Measurements from ENCODE around the gene EIF2B4. TPM values are rescaled to one million over a fixed set of nuclear protein-coding genes. Genes with fewer than 3 reads are reported as not detected.

EIF2B4 gene
- total and polyA plus RNA-seq, 2 of the 13 experiments (the other 11 are each of a cell fraction or from before 2014, with no cell fraction given) = 91.5 to 96.4 TPM

- TF ChIP-seq ETV6 (CRISPR knock-in tag; conservative IDR thresholded peaks at IDR 0.05) = no peak
- TF ChIP-seq TOPORS (CRISPR knock-in tag; IDR thresholded peaks at IDR 0.05) = no peak
- peak; percentile 40; the same call in 1 of the 2 replicates for TF ChIP-seq FOXK1 (CRISPR knock-in tag; IDR thresholded peaks at IDR 0.05; ENCODE audit: borderline replicate concordance, low read depth)
- no peak for TF ChIP-seq ZNF354B (CRISPR knock-in tag; IDR thresholded peaks at IDR 0.05)
- TF ChIP-seq, protein P1, sequence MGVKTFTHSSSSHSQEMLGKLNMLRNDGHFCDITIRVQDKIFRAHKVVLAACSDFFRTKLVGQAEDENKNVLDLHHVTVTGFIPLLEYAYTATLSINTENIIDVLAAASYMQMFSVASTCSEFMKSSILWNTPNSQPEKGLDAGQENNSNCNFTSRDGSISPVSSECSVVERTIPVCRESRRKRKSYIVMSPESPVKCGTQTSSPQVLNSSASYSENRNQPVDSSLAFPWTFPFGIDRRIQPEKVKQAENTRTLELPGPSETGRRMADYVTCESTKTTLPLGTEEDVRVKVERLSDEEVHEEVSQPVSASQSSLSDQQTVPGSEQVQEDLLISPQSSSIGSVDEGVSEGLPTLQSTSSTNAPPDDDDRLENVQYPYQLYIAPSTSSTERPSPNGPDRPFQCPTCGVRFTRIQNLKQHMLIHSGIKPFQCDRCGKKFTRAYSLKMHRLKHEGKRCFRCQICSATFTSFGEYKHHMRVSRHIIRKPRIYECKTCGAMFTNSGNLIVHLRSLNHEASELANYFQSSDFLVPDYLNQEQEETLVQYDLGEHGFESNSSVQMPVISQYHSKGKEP (CRISPR knock-in tag; IDR thresholded peaks at IDR 0.05) = no peak
- TF ChIP-seq ZNF800 (CRISPR knock-in tag; IDR thresholded peaks at IDR 0.05) = no peak
- no peak for TF ChIP-seq MAFG (CRISPR knock-in tag; IDR thresholded peaks at IDR 0.05)
- TF ChIP-seq ARNTL (CRISPR knock-in tag; IDR thresholded peaks at IDR 0.05) = 0 out of 2 replicates have a peak, but pooled peaks have one; percentile 51
- TF ChIP-seq SSRP1 (CRISPR knock-in tag; IDR thresholded peaks at IDR 0.05) = no peak
- TF ChIP-seq FOSL1 (CRISPR knock-in tag; IDR thresholded peaks at IDR 0.05; ENCODE audit: borderline replicate concordance) = no peak
- peak; percentile 97 for TF ChIP-seq THAP11 (CRISPR knock-in tag; IDR thresholded peaks at IDR 0.05)
- TF ChIP-seq FOSL2 (CRISPR knock-in tag; IDR thresholded peaks at IDR 0.05) = peak; percentile 19
- TF ChIP-seq ZNF44 (CRISPR knock-in tag; IDR thresholded peaks at IDR 0.05) = peak; percentile 57; the same call in 1 of the 2 replicates
- TF ChIP-seq, protein P2, sequence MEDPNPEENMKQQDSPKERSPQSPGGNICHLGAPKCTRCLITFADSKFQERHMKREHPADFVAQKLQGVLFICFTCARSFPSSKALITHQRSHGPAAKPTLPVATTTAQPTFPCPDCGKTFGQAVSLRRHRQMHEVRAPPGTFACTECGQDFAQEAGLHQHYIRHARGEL (CRISPR knock-in tag; IDR thresholded peaks at IDR 0.05) = no peak
- no peak for TF ChIP-seq ZNF607 (CRISPR knock-in tag; IDR thresholded peaks at IDR 0.05; ENCODE audit: borderline replicate concordance)
- no peak for TF ChIP-seq IRX3 (CRISPR knock-in tag; IDR thresholded peaks at IDR 0.05; ENCODE audit: borderline replicate concordance, low read depth)
- TF ChIP-seq HOXA9 (CRISPR knock-in tag; IDR thresholded peaks at IDR 0.05; ENCODE audit: borderline replicate concordance) = no peak; the same call in 1 of the 2 replicates
- peak; percentile 52; the same call in 1 of the 2 replicates for TF ChIP-seq BHLHE40 (IDR thresholded peaks at IDR 0.05; ENCODE audit: low read length)
- 0 out of 2 replicates have a peak, but pooled peaks have one; percentile 19 for TF ChIP-seq ZBTB37 (CRISPR knock-in tag; IDR thresholded peaks at IDR 0.05)
Measured at GRCh38 chr2:27380626-27381545, 10.7 kb upstream of the EIF2B4 start, which contains the start of gene ZNF513 (continued).
